ENCODE results near the gene MFRP. TPM values are rescaled to one million over a fixed set of nuclear protein-coding genes. Genes with fewer than 3 reads are reported as not detected.

The MFRP gene
- total and polyA plus RNA-seq, 9 of the 15 experiments (the other 6 are each of a cell fraction or from before 2014, with no cell fraction given): not detected

GRCh38 chr11:119381181-119381988, 34.9 kb upstream of the MFRP start, which contains the start of gene USP2 (continued):
- TF ChIP-seq ATF7 (IDR thresholded peaks at IDR 0.05) (peak; percentile 94), BHLHE40 (IDR thresholded peaks at IDR 0.05; ENCODE audit: low read length) (peak; percentile 66; the same call in 1 of the 2 replicates), NEUROD1 (IDR thresholded peaks at IDR 0.05; ENCODE audit: borderline replicate concordance, low read depth, low read length, partially characterized antibody) (peak; percentile 74), HDAC1 (IDR thresholded peaks at IDR 0.05) (peak; percentile 99 to 100), FOXJ2 (tag; IDR thresholded peaks at IDR 0.05) (peak; percentile 99), EP400 (IDR thresholded peaks at IDR 0.05) (peak; percentile 90), ARHGAP35 (IDR thresholded peaks at IDR 0.05; ENCODE audit: partially characterized antibody) (no peak), PCBP2 (IDR thresholded peaks at IDR 0.05; ENCODE audit: low read depth, low read length, poor library complexity, severe bottlenecking) (no peak), JUN (IDR thresholded peaks at IDR 0.05; ENCODE audit: borderline replicate concordance, low read depth, low read length) (peak; percentile 84; the same call in 1 of the 2 replicates), JUN (CRISPR knock-in tag; IDR thresholded peaks at IDR 0.05; ENCODE audit: borderline replicate concordance) (no peak), ETV1 (tag; conservative IDR thresholded peaks at IDR 0.05; ENCODE audit: low read depth) (peak; percentile 77), SREBF1 (IDR thresholded peaks at IDR 0.05; ENCODE audit: borderline replicate concordance, low read depth, low read length) (no peak), FOXK2 (conservative IDR thresholded peaks at IDR 0.05 in 1 of 2, IDR thresholded peaks at IDR 0.05 in 1 of 2; ENCODE audit: low read depth in 2 of 2) (peak; percentile 98 to 100), MTA3 (IDR thresholded peaks at IDR 0.05; ENCODE audit: borderline replicate concordance) (peak; percentile 93; the same call in 1 of the 2 replicates), CREB3L1 (IDR thresholded peaks at IDR 0.05; ENCODE audit: borderline replicate concordance, low read depth) (0 out of 2 replicates have a peak, but pooled peaks have one; percentile 56), TARDBP (IDR thresholded peaks at IDR 0.05) (peak; percentile 90), NCOR1 (IDR thresholded peaks at IDR 0.05) (0 out of 2 replicates have a peak, but pooled peaks have one; percentile 17), EP300 (IDR thresholded peaks at IDR 0.05; ENCODE audit: low read length) (peak; percentile 24; the same call in 1 of the 2 replicates), ARID2 (IDR thresholded peaks at IDR 0.05) (0 out of 2 replicates have a peak, but pooled peaks have one; percentile 52), CXXC5 (CRISPR knock-in tag; IDR thresholded peaks at IDR 0.05) (peak; percentile 49), ZNF280B (CRISPR knock-in tag; IDR thresholded peaks at IDR 0.05) (no peak), ZNF431 (CRISPR knock-in tag; IDR thresholded peaks at IDR 0.05) (no peak; the same call in 1 of the 2 replicates), E2F8 (IDR thresholded peaks at IDR 0.05; ENCODE audit: low read depth, partially characterized antibody) (peak; percentile 70)

All from K562 (cell line).